Fibroblast of villous mesenchyme (primary cell): ENCODE data around the gene HPD. TPM values are rescaled to one million over a fixed set of nuclear protein-coding genes. Genes with fewer than 3 reads are reported as not detected.

Source experiments
- DNase-seq: peaks from one replicate; pipeline ENCODE4 v3.0.0-alpha.2; 2010; ENCODE audit warnings: low read depth
- H3K4me3 ChIP-seq: 2 replicates; pipeline ENCODE4 v1.5.1; 2011; ENCODE audit warnings: low read depth, mild to moderate bottlenecking, low read length
- total RNA-seq: library from RNA; depleted of rRNA; stranded (reverse); fragments of >200 nt; gene quantifications from 2 replicates; pipeline ENCODE4 v1.2.3, GENCODE V29; 2012
- TF ChIP-seq, protein P1 (sequence below): IDR thresholded peaks from 2 replicates; pipeline ENCODE4 v1.5.1; 2012; ENCODE audit warnings: low read depth, mild to moderate bottlenecking, low read length; ENCODE audit not compliant: insufficient read depth

Gene HPD
- total RNA-seq, 1 donor = not detected

DNA sequence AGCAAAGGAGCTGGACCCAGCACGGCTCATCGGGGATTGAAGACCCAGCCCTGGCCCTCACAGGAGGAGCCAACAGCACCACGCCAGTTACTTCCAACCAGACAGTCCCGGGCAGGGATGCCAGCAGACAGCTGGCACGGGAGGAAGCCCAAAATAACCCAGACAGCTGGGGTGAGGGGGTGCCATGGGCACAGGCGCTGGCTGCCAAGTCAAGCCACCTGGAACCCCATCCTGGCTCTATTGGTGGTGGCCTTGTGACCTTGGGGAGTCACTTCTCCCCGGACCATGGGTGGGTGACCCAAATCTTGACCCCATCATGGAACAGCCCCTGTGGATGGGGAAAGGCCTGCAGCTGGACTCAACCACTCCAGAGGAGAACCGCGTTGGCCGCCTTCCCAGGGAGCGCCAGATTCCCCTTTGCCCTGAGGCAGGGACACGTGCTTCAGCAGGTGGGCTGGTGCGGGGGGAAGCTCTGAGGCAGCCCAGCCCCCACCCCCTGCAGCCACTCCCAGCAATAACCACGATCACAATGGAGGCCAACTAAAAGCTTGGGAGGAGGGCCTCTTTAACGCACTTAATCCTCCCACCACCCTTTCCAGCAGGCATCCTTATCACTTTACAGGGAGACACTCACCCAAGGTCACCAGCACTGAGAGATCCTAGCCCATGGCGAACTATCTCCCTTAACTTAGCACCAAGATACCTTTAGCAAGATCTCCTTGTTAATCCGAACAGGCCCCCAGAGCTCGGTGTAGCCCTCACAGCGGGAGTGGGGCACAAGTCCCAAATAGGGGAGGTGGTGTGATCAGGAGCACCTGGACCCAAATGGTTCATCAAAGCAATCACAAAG is 60.5 kb downstream of the HPD start:
- TF ChIP-seq, protein P1, sequence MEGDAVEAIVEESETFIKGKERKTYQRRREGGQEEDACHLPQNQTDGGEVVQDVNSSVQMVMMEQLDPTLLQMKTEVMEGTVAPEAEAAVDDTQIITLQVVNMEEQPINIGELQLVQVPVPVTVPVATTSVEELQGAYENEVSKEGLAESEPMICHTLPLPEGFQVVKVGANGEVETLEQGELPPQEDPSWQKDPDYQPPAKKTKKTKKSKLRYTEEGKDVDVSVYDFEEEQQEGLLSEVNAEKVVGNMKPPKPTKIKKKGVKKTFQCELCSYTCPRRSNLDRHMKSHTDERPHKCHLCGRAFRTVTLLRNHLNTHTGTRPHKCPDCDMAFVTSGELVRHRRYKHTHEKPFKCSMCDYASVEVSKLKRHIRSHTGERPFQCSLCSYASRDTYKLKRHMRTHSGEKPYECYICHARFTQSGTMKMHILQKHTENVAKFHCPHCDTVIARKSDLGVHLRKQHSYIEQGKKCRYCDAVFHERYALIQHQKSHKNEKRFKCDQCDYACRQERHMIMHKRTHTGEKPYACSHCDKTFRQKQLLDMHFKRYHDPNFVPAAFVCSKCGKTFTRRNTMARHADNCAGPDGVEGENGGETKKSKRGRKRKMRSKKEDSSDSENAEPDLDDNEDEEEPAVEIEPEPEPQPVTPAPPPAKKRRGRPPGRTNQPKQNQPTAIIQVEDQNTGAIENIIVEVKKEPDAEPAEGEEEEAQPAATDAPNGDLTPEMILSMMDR = no peak
- peak overlapping the region; percentile 82 for H3K4me3 ChIP-seq
- DNase-seq = peak; percentile 72

DNA sequence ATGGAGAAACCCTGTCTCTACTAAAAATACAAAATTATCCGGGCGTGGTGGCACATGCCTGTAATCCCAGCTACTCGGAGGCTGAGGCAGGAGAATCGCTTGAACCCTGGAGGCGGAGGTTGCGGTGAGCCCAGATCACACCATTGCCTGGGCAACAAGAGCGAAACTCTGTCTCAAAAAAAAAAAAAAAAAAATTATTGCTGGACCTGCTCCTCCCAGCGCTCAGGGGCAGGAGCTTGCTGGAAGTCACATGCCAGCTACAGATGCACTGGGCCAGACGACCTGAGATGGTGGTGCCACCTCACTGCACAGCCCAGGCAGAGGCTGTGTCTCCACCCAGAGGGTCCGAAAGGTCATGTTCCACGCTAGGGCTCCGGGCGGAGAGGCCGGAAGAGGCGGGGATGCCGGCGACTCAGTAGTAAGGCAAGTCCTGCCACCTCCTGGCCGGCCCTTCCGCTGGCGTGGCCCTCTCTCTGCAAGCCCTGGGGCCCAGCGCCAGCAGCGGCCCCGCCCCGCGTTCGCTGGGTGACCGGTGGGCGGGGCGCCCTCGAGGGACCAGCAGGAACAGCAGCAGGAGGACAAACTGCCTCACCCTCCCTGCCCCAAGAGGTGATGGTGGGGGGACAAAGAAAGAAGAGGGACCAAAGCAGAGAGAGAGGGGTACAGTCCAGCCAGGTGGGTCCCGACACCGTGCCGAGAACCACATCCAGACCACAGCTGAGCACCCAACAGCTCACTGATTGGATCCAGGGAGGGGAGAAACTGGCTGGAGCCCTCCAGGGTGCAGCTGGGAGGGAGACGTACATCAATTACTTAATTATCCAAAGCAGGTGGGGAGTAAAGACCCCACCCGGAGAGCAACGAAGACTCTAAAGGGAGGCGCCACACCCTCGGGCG is 61.6 kb downstream of the HPD start:
- DNase-seq = peak; percentile 93
- TF ChIP-seq, protein P1 = peak; percentile 41
- peak overlapping the region; percentile 82 for H3K4me3 ChIP-seq

DNA sequence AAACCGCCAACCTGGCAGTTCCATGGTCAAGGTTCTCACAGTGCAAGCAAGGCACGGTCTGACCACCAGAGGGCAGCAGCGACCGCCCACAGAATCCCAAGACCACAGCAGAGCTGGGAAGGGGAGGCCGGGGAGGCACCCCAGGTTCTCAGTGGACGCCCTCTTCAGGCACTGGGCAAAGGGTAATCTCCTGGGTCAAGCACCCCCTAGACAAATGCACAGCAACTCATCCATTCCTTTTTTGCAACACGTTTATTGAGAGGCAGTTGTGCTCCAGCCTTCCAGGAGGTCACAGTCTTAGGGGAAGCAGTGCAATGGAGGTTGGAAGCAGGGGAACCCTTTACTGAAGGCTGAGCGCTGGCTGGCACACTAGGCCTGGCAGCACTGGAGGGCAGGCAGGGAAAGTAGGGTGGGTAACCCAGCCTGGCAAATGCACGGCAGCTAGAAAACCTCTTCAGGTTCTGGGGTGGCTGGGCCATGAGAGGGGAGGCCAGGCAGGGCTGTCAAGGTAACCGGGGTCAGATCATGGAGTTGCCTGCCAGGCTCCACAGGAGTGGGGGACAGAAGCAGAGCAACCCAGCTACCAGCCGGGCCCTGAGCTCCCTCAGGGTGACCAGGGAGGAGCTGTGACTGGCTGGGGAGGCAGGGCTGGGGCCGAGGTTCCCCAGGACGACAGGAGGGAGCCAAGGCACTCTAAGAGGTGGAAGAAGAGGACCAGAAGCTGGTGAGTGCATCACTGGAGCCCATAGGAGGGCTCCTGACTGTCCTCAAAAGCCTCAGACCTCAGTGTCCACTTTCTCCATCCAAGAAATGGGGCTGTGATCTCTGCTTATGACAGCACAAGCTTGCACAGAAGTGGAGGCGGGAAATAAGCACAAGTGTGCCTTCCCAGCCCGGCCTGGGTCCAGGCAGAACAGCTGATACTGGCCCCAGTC is 63.4 kb downstream of the HPD start:
- H3K4me3 ChIP-seq = peak overlapping the region; percentile 16
- TF ChIP-seq, protein P1 = peak; percentile 90
- DNase-seq = peak; percentile 89

DNA sequence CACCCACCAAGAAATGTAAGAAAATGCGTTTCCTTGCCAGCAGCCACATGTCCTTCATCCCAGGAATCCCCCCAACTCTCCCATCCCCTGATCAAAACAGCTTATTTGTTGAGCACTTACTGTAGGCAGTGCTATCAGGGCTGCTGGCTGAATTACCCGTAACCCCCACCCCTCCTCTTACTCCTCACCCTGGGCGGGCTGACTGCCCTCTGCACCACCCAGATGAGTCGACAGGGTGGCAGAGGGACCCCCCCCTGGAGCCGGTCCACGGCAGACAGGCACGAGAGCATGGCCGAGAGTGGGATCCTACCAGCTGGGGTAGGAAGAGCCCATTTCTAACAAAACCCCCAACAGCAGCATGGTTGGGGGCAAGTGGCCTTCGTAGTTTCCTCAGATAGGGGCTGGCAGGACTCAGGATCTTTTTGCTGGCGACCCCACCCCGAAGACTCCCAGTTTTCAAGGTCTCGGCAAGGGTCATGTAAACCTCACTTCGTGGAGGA is 64.1 kb downstream of the HPD start:
- no peak for DNase-seq
- TF ChIP-seq, protein P1 = no peak
- H3K4me3 ChIP-seq = peak overlapping the region; percentile 16

- TF ChIP-seq, protein P1 = peak; percentile 99
- peak; percentile 91 for DNase-seq
- peak overlapping the region; percentile 68 for H3K4me3 ChIP-seq
Observed at GRCh38 chr12:121793838-121794533, 64.7 kb downstream of the HPD start.
